A549 (cell line): ENCODE results near the gene HIVEP3. TPM values are rescaled to one million over a fixed set of nuclear protein-coding genes. Genes with fewer than 3 reads are reported as not detected.

Source experiments
- ATAC-seq, 2 experiments: fragments of 200-7000 bp in 1 of 2; fragments of >200 bp in 1 of 2; cut with Nextera tagmentation in 1 of 2; cut with Tn5 transposase in 1 of 2; 3 replicates each; pipeline versions ENCODE4 v1.8.0 to v1.9.1; 2018 to 2020; ENCODE audit warnings: mild to moderate bottlenecking in 1 of 2, moderate library complexity in 1 of 2
- CTCF ChIA-PET: fragments of 300-600 bp; sonication (Branson Sonifier 250); formaldehyde crosslinking; extraction: SDS; loops from one replicate; lab custom pipeline; 2021; ENCODE audit warnings: antibody characterized with exemption, inconsistent platforms; lab: Yijun Ruan, JAX
- POLR2A ChIA-PET: fragments of 350-600 bp; formaldehyde crosslinking; extraction: SDS; loops from one replicate; lab custom pipeline; 2021; ENCODE audit warnings: antibody characterized with exemption, inconsistent platforms; lab: Yijun Ruan, JAX
- DNase-seq, 2 experiments: peaks; one replicate each; pipeline versions ENCODE4 v3.0.0 to v3.0.0-alpha.2; 2011 to 2016; ENCODE audit warnings: low read depth in 1 of 2, low spot score in 1 of 2
- FAIRE-seq: peaks from 2 replicates; lab custom pipeline; 2011; peaks lifted over from hg19 to GRCh38; lab: Jason Lieb, UNC
- H3K27ac ChIP-seq, 2 experiments: fragments of >200 bp; sonication (Bioruptor Twin); formaldehyde crosslinking; 3 replicates each; pipeline ENCODE4 v1.5.1; 2016 to 2017
- H3K4me1 ChIP-seq: fragments of >200 bp; sonication (Bioruptor Twin); formaldehyde crosslinking; 3 replicates; pipeline ENCODE4 v1.6.1; 2016
- H3K4me2 ChIP-seq: fragments of >200 bp; sonication (Bioruptor Twin); formaldehyde crosslinking; 3 replicates; pipeline ENCODE4 v1.6.1; 2016
- H3K4me3 ChIP-seq: fragments of >200 bp; sonication (Bioruptor Twin); formaldehyde crosslinking; 3 replicates; pipeline ENCODE4 v1.5.1; 2016
- H3K9me3 ChIP-seq: fragments of >200 bp; sonication (Bioruptor Twin); formaldehyde crosslinking; 3 replicates; pipeline ENCODE4 v1.6.1; 2016
- BHLHE40 ChIP-seq: IDR thresholded peaks from 2 replicates; pipeline ENCODE4 v1.6.1; 2012; ENCODE audit warnings: low read depth, low read length, inconsistent platforms
- CBX2 ChIP-seq: fragments of 200-600 bp; sonication (generic); IDR thresholded peaks from 2 replicates; pipeline ENCODE4 v1.6.1; 2016; ENCODE audit warnings: low read depth, mild to moderate bottlenecking, borderline replicate concordance
- CEBPB ChIP-seq, 2 experiments: fragments of >200 bp in 1 of 2; sonication (Bioruptor Twin) in 1 of 2; formaldehyde crosslinking in 1 of 2; IDR thresholded peaks; 2 replicates each; pipeline ENCODE4 v1.6.1; 2012 to 2016
- EHMT2 ChIP-seq: fragments of 200-600 bp; sonication (generic); IDR thresholded peaks from 2 replicates; pipeline ENCODE4 v1.6.1; 2016; ENCODE audit warnings: antibody characterized with exemption, low read depth, mild to moderate bottlenecking, moderate library complexity
- ESRRA ChIP-seq: fragments of 150-350 bp; IDR thresholded peaks from 2 replicates; pipeline ENCODE4 v1.6.1; 2014; ENCODE audit warnings: mild to moderate bottlenecking, low read length, borderline replicate concordance
- FOSB ChIP-seq: fragments of 250-450 bp; sonication (Bioruptor Pico); IDR thresholded peaks from 2 replicates; pipeline ENCODE4 v1.5.0; 2020; ENCODE audit warnings: mild to moderate bottlenecking, moderate library complexity
- FOXS1 ChIP-seq: fragments of 250-450 bp; sonication (Bioruptor Pico); IDR thresholded peaks from 2 replicates; pipeline ENCODE4 v1.5.0; 2020; ENCODE audit warnings: mild to moderate bottlenecking, moderate library complexity
- HEYL ChIP-seq: fragments of 250-450 bp; sonication (Bioruptor Pico); IDR thresholded peaks from 2 replicates; pipeline ENCODE4 v1.8.0; 2021; ENCODE audit warnings: mild to moderate bottlenecking, moderate library complexity
- HOXB5 ChIP-seq: fragments of 250-450 bp; sonication (Bioruptor Pico); IDR thresholded peaks from 2 replicates; pipeline ENCODE4 v1.5.0; 2020; ENCODE audit warnings: mild to moderate bottlenecking, moderate library complexity
- JUNB ChIP-seq: fragments of >200 bp; sonication (Bioruptor Twin); formaldehyde crosslinking; IDR thresholded peaks from 2 replicates; pipeline ENCODE4 v1.6.1; 2016
- MAZ ChIP-seq: fragments of 150-350 bp; IDR thresholded peaks from 2 replicates; pipeline ENCODE4 v1.6.1; 2014; ENCODE audit warnings: antibody characterized with exemption, low read depth, low read length, borderline replicate concordance
- NR3C1 ChIP-seq: fragments of >200 bp; sonication (Bioruptor Twin); formaldehyde crosslinking; IDR thresholded peaks from 3 replicates; pipeline ENCODE4 v1.6.1; 2017
- PHF8 ChIP-seq: fragments of 200-600 bp; sonication (generic); IDR thresholded peaks from 2 replicates; pipeline ENCODE4 v1.6.1; 2016; ENCODE audit warnings: low read depth, mild to moderate bottlenecking, antibody characterized with exemption, moderate library complexity, borderline replicate concordance
- RCOR1 ChIP-seq: fragments of 150-350 bp; IDR thresholded peaks from 2 replicates; pipeline ENCODE4 v1.6.1; 2014; ENCODE audit warnings: antibody characterized with exemption, low read length, low read depth
- RNF2 ChIP-seq: fragments of 200-600 bp; sonication (generic); IDR thresholded peaks from 2 replicates; pipeline ENCODE4 v1.6.1; 2016; ENCODE audit warnings: low read depth, mild to moderate bottlenecking, antibody characterized with exemption, moderate library complexity, borderline replicate concordance
- SREBF2 ChIP-seq: fragments of 450-650 bp; IDR thresholded peaks from 2 replicates; pipeline ENCODE4 v1.6.1; 2014; ENCODE audit warnings: mild to moderate bottlenecking, moderate library complexity
- ZSCAN20 ChIP-seq: fragments of 250-450 bp; sonication (Bioruptor Pico); IDR thresholded peaks from 2 replicates; pipeline ENCODE4 v1.8.0; 2022; ENCODE audit warnings: mild to moderate bottlenecking, moderate library complexity
- WGBS: methylation state at CpG from one replicate; pipeline ENCODE4 v1.1.6; 2017; ENCODE audit errors: missing lambda C conversion rate; 5-methylcytosine and 5-hydroxymethylcytosine counted together
- polyA plus RNA-seq, 4 experiments: library from polyadenylated mRNA; depleted of rRNA in 3 of 4; stranded (reverse); fragments of >200 nt; fragmentation: RNase III in 1 of 4; extraction: RNeasy Plus Mini Kit Qiagen cat#74134 plus additional on column Dnase treatment in 1 of 4; gene quantifications; 2 replicates in 3 of 4; 3 replicates in 1 of 4; pipeline ENCODE4 v1.2.3, GENCODE V29; 2011 to 2017
- TF ChIP-seq, protein P1 (sequence below): IDR thresholded peaks from 2 replicates; pipeline ENCODE4 v1.6.1; 2012

HIVEP3 gene
- polyA plus RNA-seq, 2 of the 4 experiments (the other 2 are of a cell fraction), result 1.5 to 2.0 TPM

DNA sequence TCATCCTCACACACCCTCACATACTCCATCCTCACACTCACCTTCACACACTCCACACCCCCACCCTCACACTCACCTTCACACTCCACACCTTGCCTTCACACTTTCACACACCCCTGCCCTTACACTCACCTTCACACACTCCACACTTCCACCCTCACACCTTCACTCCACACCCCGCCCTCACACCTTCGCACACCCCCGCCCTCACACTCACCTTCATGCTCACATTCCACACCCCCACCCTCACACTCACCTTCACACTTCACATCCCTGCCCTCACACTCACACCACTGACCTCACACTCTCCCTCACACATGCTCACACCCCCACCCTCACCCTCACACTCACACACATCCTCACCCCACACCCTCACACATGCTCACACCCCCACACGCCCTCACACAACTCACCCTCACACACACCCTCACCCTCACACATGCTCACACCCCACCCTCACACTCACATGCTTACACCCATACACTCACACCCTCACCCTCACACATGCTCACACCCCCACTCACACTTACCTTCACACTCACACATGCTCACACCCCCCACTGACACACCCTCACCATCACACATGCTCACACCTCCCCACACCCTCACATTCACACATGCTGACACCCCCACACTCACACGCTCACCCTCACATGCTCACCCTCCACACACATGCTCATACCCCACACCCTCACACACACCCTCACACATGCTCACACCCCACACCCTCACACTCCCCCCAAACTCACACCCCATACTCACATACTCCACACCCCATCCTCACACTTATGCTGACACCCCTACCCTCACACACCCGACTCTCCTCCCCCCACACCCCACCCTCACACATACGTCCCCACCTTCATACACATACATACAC is 389.8 kb downstream of the HIVEP3 start:
- Histone ChIP-seq H3K4me2 (no peak overlapping the region), H3K9me3 (no peaks in the 10 kb centered on the region), H3K4me3 (no peak overlapping the region), H3K27ac (no peak overlapping the region), H3K4me1 (no peaks in the 10 kb centered on the region)
- CTCF ChIA-PET, result no interaction called here
- DNase-seq (no peak), FAIRE-seq (no peak), ATAC-seq (no peak)
- TF ChIP-seq ZSCAN20 (CRISPR knock-in tag) (no peak), CEBPB (IDR thresholded peaks at IDR 0.05) (no peak), CBX2 (no peak), ESRRA (no peak), BHLHE40 (no peak)
- POLR2A ChIA-PET, result no interaction called here
- 45% methylated on average over 2 of the region's 7 CpGs for WGBS

DNA sequence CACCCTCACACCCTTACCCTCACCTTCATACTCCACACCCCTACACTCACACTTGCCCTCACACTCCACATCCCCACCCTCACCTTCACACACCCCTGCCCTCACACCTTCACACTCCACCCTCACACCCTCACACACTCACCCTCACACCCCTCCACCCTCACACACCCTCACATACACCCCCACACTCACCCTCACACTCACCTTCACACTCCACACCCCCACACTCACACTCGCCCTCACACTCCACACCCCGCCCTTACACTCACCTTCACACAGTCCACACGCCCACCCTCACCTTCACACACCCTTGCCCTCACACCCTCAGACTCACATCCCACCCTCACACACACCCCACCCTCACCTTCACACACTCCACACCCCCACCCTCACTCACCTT is 390.6 kb downstream of the HIVEP3 start:
- CTCF ChIA-PET, result no interaction called here
- H3K4me2 ChIP-seq, result no peak overlapping the region
- no peak overlapping the region for H3K4me3 ChIP-seq
- H3K9me3 ChIP-seq, result no peaks in the 10 kb centered on the region
- no peak overlapping the region for H3K27ac ChIP-seq
- ATAC-seq (no peak), FAIRE-seq (no peak), DNase-seq (no peak)
- TF ChIP-seq RCOR1, result no peak
- TF ChIP-seq, protein P1, sequence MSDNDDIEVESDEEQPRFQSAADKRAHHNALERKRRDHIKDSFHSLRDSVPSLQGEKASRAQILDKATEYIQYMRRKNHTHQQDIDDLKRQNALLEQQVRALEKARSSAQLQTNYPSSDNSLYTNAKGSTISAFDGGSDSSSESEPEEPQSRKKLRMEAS, result no peak
- no peak for TF ChIP-seq MAZ
- TF ChIP-seq EHMT2, result no peak
- no peak for TF ChIP-seq PHF8
- TF ChIP-seq RNF2, result no peak
- no peak for TF ChIP-seq HEYL
- no peak for TF ChIP-seq NR3C1
- no peak for TF ChIP-seq FOXS1
- TF ChIP-seq HOXB5 (CRISPR knock-in tag), result no peak
- WGBS, result 21% methylated on average over 3 of the region's 3 CpGs
- H3K4me1 ChIP-seq, result no peaks in the 10 kb centered on the region
- POLR2A ChIA-PET, result no interaction called here

DNA sequence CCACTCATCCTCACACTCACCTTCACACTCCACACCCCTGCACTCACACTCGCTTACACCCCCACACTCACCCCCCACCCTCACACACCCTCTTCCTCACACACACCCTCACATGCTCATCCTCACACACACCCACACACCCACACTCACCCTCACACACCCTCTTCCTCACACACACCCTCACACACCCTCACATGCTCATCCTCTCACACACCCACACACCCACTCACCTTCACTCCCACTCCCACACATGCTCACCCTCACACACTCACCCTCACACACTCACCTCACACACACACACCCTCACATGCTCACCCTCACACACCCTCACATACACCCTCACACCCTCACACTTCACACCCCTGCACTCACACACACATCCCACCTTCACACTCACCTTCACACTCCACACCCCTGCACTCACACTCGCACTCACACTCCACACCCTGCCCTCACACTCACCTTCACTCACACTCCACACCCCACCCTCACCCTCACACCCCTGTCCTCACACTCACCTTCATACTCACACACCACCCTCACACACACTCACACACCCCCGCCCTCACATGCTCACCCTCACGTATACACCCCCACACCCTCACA is 391.7 kb downstream of the HIVEP3 start:
- Histone ChIP-seq H3K4me3 (no peak overlapping the region), H3K4me1 (no peaks in the 10 kb centered on the region), H3K9me3 (no peaks in the 10 kb centered on the region), H3K27ac (no peak overlapping the region), H3K4me2 (no peak overlapping the region)
- CTCF ChIA-PET, result no interaction called here
- DNase-seq (no peak), FAIRE-seq (no peak), ATAC-seq (no peak)
- 83% methylated on average over 3 of the region's 4 CpGs for WGBS
- POLR2A ChIA-PET, result no interaction called here
- TF ChIP-seq HOXB5 (CRISPR knock-in tag), result no peak
- TF ChIP-seq FOSB (CRISPR knock-in tag), result no peak
- no peak for TF ChIP-seq EHMT2
- TF ChIP-seq SREBF2, result no peak
- TF ChIP-seq ESRRA, result no peak
- TF ChIP-seq JUNB, result no peak

DNA sequence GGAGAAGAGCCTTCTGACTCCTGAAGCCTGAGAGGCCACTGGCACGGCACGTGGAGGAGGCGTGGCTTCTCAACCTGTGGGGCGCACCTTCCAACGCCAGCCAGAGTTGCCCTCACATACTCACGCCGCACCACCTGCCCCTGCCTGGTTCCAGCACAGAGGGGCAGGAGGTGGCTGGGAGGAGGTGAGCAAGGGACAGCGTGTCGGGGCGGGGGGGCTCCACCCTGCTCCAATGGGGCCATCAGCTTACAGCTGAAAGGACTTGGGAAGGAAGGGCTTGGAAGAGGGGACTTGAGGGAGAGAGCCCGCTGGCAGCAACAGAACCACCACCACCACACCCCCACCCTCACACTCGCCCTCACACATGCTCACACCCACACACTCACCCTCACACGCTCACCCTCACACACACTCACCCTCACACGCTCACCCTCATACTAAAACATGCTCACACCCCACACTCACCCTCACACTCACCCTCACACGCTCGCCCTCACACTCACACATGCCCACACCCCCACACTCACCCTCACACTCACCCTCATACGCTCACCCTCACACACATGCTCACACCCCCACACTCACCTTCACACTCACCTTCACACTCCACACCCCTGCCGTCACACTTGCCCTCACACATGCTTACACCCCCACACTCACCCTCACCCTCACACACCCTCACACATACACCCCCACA is 392.7 kb downstream of the HIVEP3 start:
- FAIRE-seq (no peak), DNase-seq (no peak), ATAC-seq (peak; percentile 32 to 37; a peak in 3 of 6 replicates)
- TF ChIP-seq JUNB, result no peak
- no peaks in the 10 kb centered on the region for H3K4me1 ChIP-seq
- no peak overlapping the region for H3K4me2 ChIP-seq
- 83% methylated on average over 7 of the region's 18 CpGs for WGBS
- H3K27ac ChIP-seq, result no peak overlapping the region
- POLR2A ChIA-PET, result no interaction called here
- no peaks in the 10 kb centered on the region for H3K9me3 ChIP-seq
- no peak overlapping the region for H3K4me3 ChIP-seq
- CTCF ChIA-PET, result interaction anchor here (1.0 kb wide), 1 partner anchor 10 kb away, joined by 3 read pairs; no protein-coding TSS in a partner anchor
